CMK (cell line): ENCODE measurements around the gene TPRKB.
"Not testable (repeated sequence)": the region's sequence is repeated elsewhere in the genome, so short reads cannot be mapped to it uniquely, and the experiment has no call there.

Source experiments
- DNase-seq: peaks from one replicate; pipeline ENCODE4 v3.0.0-alpha.2; 2010; ENCODE audit warnings: low read depth

Gene TPRKB

DNA sequence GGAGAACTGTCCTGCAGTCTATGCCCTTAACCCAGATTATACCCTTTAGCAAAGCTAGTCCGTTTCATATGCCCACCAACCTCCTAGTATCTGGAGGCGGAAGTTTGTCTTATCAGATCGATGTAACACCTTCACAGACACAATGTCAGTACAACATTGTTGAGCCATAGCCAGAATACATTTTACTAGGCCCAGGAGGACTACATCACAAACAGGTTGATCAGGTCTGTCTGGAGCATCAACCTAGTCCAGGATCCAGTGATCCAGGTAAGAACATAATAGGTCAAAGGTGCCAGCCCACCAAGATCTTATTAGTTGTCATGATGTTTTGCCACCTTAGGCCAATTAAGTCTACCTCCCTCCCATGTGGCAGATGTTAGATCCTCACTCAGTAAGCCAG lies 2.0 kb upstream of the TPRKB start:
- no peak for DNase-seq

DNA sequence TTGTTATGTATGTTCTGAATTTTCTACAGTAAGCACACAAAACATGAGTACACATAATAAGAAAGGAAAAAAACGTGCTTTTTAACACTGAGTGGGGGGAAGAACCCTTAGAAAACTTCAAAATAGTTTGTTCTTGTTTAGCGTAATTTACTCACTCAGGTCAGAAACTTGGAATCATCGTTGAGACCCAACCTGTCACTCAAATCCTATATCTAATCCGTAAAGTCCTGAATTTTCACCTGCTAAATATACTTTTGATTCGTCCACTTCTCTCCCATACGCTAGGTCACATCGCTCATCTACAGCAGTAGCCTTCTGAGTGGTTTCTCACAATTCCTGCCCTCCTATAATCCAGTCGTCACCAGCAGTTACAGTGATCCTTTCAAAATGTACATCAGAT lies 767 bp downstream of the TPRKB start:
- DNase-seq, result no peak

DNA sequence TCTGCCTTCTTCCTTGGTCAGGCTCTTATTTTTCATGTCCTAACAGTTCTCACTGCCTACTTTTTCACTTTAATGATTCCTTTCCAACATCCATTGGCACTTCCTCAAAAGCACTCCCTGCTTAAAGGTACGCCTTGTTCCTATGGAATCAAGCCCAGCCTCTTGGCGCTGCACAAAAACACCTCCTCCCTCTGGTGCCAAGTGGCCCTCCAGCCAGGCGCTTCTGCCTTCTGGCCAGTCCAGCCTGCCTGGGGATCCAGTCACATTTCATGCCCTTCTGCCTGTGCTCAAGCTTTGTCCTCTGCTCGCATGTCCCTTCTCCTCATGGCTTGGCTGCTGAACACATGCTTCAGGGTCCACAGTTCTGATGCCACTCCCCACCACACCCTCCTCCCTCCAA lies 6.3 kb downstream of the TPRKB start:
- DNase-seq, result no peak

DNA sequence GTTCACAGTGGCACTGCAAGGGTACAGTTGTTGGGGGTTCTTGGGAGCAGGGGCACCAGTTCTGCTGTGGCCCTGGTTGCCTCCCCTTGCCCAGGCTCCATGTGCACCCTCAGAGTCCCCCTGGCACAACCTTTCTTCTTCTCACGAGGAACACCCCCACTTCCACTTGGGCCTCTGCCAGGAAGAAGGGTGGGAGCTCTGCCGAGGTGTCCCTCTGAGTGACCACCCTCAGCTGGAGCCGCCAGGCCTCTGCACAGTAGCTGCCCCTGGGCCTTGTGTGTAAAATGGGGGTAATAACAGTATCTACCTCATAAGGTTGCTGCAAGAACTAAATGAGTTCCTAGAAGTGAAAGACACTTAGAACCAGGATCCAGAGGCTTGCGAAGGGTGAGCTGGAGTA lies 8.4 kb downstream of the TPRKB start:
- no peak for DNase-seq

DNA sequence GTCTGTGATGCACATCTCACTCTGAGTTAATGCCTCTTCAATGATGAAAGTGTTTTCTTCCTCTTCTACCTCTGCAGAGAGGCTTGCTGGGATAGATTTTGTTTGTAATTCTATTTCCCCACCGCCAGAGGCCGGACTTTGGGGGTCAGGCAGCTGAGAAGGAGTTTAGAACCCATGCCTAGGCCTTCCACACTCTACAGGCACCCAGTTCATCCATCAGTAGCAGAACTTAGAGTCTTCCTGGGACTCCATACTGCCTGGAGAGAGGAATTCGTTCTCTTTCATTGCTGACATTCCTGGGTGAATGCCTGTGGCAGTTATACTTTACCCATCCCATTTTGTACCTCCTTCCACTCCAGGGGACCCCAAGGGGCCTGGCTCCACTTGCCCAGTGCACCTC lies 9.1 kb downstream of the TPRKB start:
- DNase-seq, result no peak

DNA sequence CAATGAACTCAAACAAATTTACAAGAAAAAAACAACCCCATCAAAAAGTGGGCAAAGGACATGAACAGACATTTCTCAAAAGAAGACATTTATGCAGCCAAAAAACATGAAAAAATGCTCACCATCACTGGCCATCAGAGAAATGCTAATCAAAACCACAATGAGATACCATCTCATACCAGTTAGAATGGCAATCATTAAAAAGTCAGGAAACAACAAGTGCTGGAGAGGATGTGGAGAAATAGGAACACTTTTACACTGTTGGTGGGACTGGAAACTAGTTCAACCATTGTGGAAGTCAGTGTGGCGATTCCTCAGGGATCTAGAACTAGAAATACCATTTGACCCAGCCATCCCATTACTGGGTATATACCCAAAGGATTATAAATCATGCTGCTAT lies 10.5 kb downstream of the TPRKB start:
- not testable (repeated sequence) for DNase-seq

DNA sequence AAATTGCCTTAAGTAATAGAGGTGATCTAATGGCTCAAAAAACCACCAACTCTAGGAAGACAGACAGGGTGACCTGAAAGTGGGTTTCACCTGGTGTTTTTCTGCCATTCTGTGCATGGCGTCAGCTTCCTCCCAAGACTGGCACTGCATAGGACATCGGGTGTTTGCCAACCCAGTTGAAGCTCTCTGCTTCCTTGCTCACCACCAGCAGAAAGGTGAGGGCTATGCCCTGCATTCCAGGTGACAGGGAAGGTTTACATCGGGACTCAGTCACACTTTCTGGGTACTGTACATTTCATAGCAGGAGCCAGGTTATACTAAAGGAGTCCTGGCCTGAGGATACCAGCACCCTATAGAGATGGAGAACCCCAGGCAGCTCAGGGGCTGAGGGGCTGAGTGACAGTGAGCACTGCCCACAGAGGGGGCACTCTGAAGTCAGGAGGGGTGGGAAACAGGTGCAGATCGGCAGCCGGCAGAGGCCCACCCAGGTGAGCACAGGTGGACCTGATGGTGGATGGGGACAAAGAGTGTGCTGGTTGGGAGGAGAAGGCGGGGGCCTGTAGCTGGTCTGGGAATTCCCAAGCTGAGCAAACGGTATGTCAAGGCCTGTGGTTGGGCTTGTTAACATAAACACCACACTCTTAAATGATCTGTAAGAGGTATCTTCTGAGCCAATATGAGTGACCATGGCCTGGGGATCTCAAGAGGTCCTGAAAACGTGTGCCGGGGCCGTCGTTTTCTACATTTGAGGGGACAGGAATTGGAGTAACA lies 18.1 kb downstream of the TPRKB start:
- DNase-seq, result no peak

DNA sequence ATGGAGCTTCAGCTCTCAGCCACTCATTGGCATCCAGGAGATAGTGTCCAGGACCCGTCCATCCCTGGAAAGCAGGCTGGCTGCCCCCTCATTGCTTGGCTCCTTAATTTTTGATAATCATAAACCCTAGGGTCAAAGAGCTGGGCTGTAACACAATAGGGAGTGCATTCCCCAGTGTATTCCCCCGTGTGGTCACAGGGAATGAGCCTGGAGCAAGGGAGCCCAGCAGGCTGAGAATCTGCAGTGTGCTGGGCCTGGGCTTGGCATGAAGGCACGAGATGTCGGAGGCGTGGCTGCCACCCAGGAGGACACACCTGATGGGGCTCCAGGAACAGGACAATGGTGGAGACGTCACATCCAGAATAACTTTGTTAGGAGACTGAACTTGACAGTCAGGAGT lies 18.7 kb downstream of the TPRKB start:
- DNase-seq, result no peak

DNA sequence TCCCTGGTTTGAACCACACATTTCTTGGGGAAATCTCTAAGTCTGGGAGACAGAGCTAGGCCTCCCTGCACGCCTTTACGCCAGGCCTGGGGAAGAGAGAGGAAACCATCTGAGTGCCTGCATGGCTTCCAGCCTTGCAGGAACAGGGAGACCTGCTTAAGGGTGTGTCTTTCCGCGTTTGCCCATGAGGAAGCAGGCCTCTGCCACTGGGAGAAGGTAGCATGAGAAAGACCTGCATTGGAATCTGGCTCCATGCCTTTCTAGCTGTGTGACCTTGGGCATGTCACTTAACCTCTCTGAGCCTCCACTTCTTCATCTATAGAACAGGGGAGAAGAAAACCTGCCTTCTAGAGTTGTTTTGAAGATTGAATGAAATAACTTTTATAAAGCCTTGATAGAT lies 19.4 kb downstream of the TPRKB start:
- DNase-seq, result not testable (repeated sequence)

DNA sequence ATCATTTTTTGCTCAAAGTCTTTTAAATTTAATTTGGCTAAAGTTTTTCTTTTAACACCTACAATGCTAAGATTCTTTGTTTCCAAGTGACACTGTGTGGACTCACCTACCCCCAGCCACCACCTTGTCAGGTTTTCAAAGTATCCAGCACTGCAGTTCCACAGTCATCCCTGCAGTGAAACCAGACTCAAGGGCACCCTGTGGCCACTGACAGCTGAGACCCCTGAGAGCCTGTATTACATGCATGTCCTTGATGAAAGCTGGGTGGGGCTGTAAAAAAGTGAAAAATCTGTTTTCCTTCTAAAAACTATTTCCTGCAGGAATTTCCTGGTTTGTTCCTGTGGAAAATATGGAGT lies 19.9 kb downstream of the TPRKB start:
- DNase-seq, result no peak

DNA sequence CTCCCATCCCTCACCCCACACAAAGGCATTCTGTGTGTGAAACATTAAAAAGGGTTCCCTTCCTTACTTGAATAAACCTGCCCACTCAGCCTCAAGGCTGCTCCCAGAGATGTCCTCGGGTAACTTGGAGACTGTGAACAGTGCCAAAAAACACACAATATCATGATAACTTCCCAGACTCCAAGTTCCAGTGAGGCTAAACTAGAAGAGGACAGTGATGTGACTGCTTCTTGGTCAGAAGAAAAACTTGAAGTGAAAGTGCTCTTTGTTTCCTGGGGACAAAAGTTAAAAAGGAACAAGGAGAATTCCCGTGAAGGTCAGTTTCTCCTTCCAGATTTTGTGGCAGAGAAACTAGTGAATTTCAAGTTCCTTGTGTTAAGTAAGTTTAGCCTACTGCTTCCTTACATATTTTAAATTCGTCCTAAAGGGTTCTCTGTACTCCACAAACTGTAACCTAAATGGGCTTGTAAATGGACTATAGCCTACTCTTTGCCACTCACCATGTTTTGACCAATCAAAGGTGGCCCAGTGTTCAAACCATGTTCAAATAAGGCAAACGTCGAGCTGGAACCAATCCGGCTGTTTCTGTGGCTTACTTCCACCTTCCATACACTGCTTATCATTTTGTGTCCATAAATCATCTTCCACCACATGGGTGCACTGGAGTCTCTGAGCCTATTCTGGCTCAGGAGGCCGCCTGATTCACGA lies 20.4 kb downstream of the TPRKB start:
- no peak for DNase-seq

DNA sequence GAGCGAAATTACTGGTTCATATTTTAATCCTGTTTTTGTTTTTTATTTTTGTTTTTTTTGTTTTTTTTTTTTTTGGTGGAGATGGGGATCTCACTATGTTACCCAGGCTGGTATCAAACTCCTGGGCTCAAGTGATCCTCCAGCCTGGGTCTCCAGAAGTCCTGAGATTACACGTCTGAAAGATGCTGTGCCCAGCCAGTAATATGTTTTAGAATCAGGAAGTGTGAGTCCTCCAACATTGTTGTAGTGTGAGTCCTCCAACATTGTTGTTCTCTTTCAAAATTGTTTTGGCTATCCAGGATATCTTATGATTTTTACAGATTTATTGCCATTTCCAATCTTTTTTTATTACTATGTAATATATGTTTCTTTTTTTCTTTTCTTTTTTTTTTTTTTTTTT lies 23.1 kb downstream of the TPRKB start:
- DNase-seq, result no peak

DNA sequence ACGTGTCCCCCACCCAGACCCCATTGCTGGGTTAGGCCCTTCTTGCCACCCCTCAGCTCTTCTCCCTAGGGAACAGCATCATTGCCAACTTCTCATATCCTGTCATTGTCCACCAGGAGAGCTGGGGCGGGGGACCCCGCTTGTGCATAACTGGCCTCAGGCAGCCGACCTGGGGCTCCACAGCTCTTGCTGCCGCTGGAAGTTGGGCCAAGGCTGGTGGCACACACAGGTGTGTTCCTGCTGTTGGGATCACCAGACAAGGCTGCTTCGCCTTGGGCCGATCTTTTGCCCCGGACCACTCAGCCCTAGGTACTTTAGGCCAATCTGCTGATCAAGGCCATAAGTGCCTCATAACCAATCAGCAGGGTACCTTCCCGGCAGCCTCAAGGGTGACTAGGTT lies 28.6 kb downstream of the TPRKB start:
- DNase-seq, result no peak

DNA sequence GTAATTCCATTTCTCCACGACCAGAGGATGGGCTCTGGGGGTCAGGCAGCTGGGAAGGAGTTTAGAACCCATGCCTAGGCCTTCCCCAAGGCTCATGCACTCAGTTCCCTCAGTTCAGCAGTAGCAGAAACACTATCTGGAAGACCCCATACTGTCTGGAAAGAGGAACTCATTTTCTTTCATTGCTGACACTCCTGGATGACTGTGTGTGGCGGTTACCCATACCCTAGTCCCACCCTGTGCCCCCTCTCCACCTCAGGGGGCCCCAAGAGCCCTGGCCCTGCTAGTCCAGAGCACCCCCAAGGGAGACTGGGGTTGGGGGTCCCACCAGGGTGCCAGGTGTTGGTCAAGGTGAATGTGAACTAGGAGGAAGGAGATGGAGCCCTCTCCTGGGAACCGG lies 29.5 kb downstream of the TPRKB start:
- DNase-seq, result no peak

DNA sequence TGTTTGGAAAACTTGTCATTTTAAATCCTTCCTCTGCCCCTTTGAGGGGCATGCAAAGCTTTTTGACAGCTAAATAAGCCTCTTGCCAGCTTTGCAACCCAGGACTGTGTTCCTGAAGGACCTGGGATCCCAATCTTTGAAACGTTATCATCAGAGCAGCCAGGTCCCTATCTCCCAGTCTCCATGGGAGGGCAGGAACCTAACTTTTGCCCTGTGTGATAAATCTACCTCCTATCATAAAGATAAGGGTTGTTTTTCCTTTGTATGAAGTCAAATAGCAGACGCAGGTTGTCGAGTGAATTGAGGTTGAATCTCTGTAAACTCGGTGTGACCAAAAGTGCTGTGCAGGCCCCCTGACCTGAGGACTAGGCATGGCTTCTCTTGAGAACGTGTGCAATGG lies 30.1 kb downstream of the TPRKB start:
- DNase-seq, result no peak

DNA sequence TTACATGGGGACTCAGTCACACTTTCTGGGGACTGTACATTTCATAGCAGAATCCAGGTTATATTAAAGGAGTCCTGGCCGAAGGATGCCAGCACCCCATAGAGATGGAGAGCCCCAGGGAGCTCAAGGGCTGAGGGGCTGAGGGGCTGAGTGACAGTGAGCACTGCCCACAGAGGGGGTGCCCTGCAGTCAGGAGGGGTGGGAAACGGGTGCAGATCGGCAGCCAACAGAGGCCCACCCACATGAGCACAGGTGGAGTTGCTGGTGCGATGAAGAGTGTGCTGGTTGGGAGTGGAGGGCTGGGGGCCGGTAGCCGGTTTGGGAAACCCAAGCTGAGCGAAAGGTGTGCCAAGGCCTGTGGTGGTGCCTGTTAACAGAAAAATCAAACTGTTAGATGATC lies 32.1 kb downstream of the TPRKB start:
- no peak for DNase-seq

DNA sequence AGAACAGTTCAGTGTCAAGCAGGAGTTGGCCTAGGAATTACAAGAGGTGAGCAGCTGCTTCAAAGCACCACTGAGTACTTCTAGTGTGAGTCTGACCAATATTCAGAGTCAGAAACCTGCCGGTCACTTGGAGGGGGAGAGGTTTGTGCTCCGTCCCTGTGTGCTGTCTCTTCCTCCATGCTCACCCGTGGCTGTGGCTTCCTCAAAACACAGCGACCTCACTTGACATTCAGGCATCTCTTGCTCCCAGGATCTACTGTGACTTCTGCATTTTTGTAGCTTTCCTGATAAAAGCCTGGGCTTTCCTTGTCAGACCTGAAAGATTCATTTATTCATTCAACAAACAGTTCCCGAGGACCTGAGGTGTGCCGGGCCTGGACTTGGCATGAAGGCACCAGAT lies 32.9 kb downstream of the TPRKB start:
- no peak for DNase-seq

DNA sequence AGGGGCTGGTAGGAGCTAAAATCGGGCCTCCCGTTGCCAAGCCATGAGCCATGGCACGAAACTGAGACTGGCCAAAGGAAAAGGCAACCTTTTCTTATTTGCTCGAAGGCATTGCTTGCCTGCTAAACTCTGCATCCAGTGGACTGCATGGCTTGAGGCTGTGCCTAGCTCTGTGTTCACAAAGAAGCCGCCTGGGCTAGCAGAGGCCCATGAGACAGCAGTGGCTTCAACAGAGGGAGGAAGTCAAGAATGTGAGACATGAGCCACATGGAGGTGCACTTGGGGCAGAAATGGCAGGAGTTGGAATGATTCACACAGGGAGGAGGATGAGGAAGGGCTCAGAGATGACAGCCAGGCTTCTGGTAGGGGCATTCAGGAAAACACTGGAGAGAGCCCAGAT lies 33.5 kb downstream of the TPRKB start:
- no peak for DNase-seq

DNA sequence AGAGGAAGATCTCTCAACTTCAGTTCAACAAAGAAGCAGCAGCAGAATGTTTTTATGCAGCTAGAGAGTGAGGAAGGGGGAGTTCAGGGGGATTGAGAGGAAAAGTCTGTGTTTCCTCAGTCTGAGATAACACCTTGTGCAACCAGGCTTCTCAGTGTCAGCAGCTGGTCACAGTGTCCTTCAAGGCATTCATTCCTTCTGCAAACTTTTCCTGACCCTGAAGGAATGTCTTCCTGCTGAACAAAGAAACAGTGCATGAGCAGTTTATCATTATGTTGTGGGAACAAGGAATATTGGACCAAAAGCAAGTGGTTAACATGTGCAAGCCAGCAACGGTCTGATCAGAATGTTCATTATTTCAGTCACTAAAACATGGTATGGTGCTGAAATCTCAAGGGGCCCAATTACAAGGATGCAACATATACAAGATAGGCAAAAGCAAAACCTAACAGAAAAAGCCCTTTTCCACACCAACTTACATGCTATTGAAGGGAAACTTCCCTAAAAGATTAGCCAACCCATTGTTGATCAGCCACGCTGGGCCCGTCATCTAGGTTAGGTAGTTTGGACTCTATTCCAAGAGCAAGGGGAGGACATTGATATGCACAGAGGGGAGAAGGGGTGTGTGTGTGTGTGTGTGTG lies 34.2 kb downstream of the TPRKB start:
- not testable (repeated sequence) for DNase-seq

DNA sequence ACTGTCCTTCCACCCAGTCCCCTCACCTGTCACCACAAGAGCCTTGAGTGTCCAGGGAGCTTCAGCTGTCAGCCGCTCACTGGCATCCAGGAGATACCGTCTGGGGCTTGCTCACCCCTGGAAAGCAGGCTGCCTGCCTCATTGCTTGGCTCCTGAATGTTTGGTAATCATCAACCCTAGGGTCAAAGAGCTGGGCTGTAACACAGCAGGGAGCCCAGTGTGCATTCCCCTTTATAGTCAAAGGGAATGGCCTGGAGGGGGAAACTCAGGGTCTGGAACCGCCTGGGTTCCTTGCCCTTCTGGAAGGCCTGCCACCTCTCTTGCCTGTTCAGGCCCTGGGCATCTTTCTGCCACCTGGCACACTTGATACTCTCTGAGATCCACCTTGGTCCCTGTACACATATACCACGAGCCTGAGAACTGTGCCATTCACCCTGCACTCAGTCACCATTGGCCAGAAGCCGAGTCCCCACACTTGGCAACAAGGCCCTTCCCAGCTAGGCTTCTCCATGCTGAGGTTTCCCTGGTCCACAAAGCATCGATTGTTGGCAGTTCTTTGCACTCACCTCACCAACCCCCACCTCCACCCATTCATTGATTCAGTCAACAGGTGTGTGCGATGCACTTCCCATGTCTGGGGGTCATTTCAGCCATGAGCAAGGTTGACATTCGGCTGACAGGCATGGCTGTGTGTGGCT lies 35.0 kb downstream of the TPRKB start:
- DNase-seq, result no peak

DNA sequence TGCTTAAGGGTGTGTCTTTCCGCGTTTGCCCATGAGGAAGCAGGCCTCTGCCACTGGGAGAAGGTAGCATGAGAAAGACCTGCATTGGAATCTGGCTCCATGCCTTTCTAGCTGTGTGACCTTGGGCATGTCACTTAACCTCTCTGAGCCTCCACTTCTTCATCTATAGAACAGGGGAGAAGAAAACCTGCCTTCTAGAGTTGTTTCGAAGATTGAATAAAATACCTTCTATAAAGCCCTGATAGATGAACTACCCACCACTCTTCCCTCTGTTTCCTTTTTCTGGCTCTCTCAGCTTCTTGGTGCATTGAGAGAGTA lies 35.7 kb downstream of the TPRKB start:
- not testable (repeated sequence) for DNase-seq

DNA sequence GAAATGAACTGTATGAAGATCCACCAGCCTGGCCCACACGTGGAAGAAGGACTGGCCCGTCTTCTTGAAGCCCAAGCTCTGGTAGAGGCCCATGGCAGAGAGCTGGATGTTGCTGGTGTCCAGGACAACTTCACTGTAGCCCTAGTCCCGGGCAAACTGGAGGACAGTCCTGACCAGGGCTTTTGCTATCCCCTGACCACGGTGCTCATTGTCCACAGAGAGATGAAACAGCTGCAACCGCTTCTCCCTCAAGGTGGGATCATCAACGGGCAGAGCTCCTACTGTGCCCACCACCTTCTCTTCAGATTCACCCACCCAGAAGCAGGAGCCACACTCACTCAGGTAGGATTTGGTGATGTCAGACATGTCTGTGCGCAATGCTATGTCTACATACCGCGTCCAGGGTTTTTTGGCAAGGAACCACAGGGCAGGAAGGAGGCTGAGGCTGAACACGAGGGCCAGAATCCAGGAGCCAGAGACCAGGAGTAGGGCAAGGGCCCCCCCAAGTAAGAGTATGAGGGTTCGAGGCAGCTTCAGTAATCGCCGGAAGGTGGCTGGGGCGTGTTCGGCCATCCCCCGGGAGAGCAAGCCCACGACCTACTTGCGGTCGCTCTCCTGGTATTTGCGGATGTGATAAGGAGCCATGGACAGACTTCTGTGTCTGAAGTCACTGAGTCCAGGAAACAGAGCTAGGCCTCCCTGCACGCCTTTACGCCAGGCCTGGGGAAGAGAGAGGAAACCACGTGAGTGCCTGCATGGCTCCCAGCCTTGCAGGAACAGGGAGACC lies 36.3 kb downstream of the TPRKB start:
- DNase-seq, result peak; percentile 97
